H9 (cell line): ENCODE data around the gene CFAP299. TPM values are rescaled to one million over a fixed set of nuclear protein-coding genes. Genes with fewer than 3 reads are reported as not detected.

Source experiments
- DNase-seq: peaks from one replicate; pipeline ENCODE4 v3.0.0-alpha.2; 2017
- H2AFZ ChIP-seq: one replicate; pipeline ENCODE4 v1.6.1; 2013; ENCODE audit warnings: mild to moderate bottlenecking, low read length, control low read depth, moderate library complexity
- H2AK5ac ChIP-seq: 2 replicates; pipeline ENCODE4 v1.6.1; 2013; ENCODE audit warnings: low read length, control low read depth, mixed read lengths; ENCODE audit not compliant: insufficient read length
- H2BK120ac ChIP-seq: one replicate; pipeline ENCODE4 v1.6.1; 2013; ENCODE audit warnings: low read depth, mild to moderate bottlenecking, low read length, control low read depth, inconsistent platforms; ENCODE audit not compliant: poor library complexity, severe bottlenecking
- H2BK12ac ChIP-seq: 2 replicates; pipeline ENCODE4 v1.6.1; 2013; ENCODE audit warnings: low read length, control low read depth, mixed read lengths, low read depth; ENCODE audit not compliant: insufficient read length
- H2BK15ac ChIP-seq: 2 replicates; pipeline ENCODE4 v1.6.1; 2013; ENCODE audit warnings: low read depth, low read length, control low read depth
- H2BK20ac ChIP-seq: one replicate; pipeline ENCODE4 v1.6.1; 2013; ENCODE audit warnings: low read depth, mild to moderate bottlenecking, low read length, control low read depth, inconsistent platforms; ENCODE audit not compliant: poor library complexity, severe bottlenecking
- H2BK5ac ChIP-seq: 2 replicates; pipeline ENCODE4 v1.6.1; 2013; ENCODE audit warnings: low read length, control low read depth, mixed read lengths; ENCODE audit not compliant: insufficient read length
- H3K14ac ChIP-seq: 2 replicates; pipeline ENCODE4 v1.6.1; 2013; ENCODE audit warnings: low read length, control low read depth; ENCODE audit not compliant: insufficient read depth
- H3K18ac ChIP-seq: 2 replicates; pipeline ENCODE4 v1.6.1; 2013; ENCODE audit warnings: low read depth, mild to moderate bottlenecking, mixed read lengths, low read length, control low read depth; ENCODE audit not compliant: insufficient read length
- H3K23ac ChIP-seq: 2 replicates; pipeline ENCODE4 v1.6.1; 2013; ENCODE audit warnings: low read length, control low read depth, mixed read lengths, low read depth; ENCODE audit not compliant: insufficient read length
- H3K23me2 ChIP-seq: 2 replicates; pipeline ENCODE4 v1.6.1; 2013; ENCODE audit warnings: low read depth, mild to moderate bottlenecking, mixed read lengths, low read length, control low read depth; ENCODE audit not compliant: insufficient read length, poor library complexity, severe bottlenecking
- H3K27ac ChIP-seq: 2 replicates; pipeline ENCODE4 v1.5.1; 2013; ENCODE audit warnings: low read length, control low read depth, mixed read lengths, low read depth; ENCODE audit not compliant: insufficient read length
- H3K27me3 ChIP-seq: 2 replicates; pipeline ENCODE4 v1.6.1; 2013; ENCODE audit warnings: low read length, control low read depth, inconsistent platforms; ENCODE audit not compliant: insufficient read depth
- H3K4ac ChIP-seq: 2 replicates; pipeline ENCODE4 v1.6.1; 2013; ENCODE audit warnings: low read depth, mild to moderate bottlenecking, control low read depth, inconsistent platforms, low read length, moderate library complexity
- H3K4me1 ChIP-seq: 2 replicates; pipeline ENCODE4 v1.6.1; 2013; ENCODE audit warnings: low read length, control low read depth, inconsistent platforms; ENCODE audit not compliant: insufficient read depth
- H3K4me2 ChIP-seq: 2 replicates; pipeline ENCODE4 v1.6.1; 2013; ENCODE audit warnings: low read length, control low read depth, mixed read lengths; ENCODE audit not compliant: insufficient read length, insufficient read depth
- H3K56ac ChIP-seq: 2 replicates; pipeline ENCODE4 v1.6.1; 2013; ENCODE audit warnings: low read depth, mild to moderate bottlenecking, mixed read lengths, low read length, control low read depth; ENCODE audit not compliant: insufficient read length
- H3K79me1 ChIP-seq: 2 replicates; pipeline ENCODE4 v1.6.1; 2013; ENCODE audit warnings: low read depth, mild to moderate bottlenecking, moderate library complexity, low read length, control low read depth, inconsistent platforms; ENCODE audit not compliant: insufficient read depth, poor library complexity, severe bottlenecking
- H3K79me2 ChIP-seq: 2 replicates; pipeline ENCODE4 v1.6.1; 2013; ENCODE audit warnings: low read length, control low read depth, inconsistent platforms; ENCODE audit not compliant: insufficient read depth
- H3K9ac ChIP-seq: 2 replicates; pipeline ENCODE4 v1.6.1; 2013; ENCODE audit warnings: low read length, control low read depth, mixed read lengths; ENCODE audit not compliant: insufficient read length; ENCODE audit errors: extremely low read depth
- H3K9me3 ChIP-seq: one replicate; pipeline ENCODE4 v1.6.1; 2013; ENCODE audit warnings: low read depth, low read length, inconsistent platforms; ENCODE audit not compliant: control insufficient read depth
- H3T11ph ChIP-seq: one replicate; pipeline ENCODE4 v1.6.1; 2013; ENCODE audit warnings: mild to moderate bottlenecking, low read length, control low read depth, inconsistent platforms
- H4K20me1 ChIP-seq: one replicate; pipeline ENCODE4 v1.6.1; 2013; ENCODE audit not compliant: control insufficient read depth, insufficient read length, insufficient read depth
- H4K5ac ChIP-seq: 2 replicates; pipeline ENCODE4 v1.6.1; 2013; ENCODE audit warnings: low read depth, mild to moderate bottlenecking, mixed read lengths, low read length, control low read depth; ENCODE audit not compliant: insufficient read length
- H4K8ac ChIP-seq: replicated peaks from 2 replicates; pipeline ENCODE4 v1.6.1; 2013; ENCODE audit warnings: low read length, control low read depth, mixed read lengths, low read depth; ENCODE audit not compliant: insufficient read length
- H4K91ac ChIP-seq: 2 replicates; pipeline ENCODE4 v1.6.1; 2013; ENCODE audit warnings: low read depth, mild to moderate bottlenecking, moderate library complexity, mixed read lengths, low read length, control low read depth; ENCODE audit not compliant: insufficient read length
- H3K27ac Mint-ChIP-seq, 3 experiments: 2 replicates in 2 of 3; 3 replicates in 1 of 3; pipeline ENCODE4 v1.8.0; 2020 to 2021; ENCODE audit warnings: mixed read lengths in 3 of 3, mild to moderate bottlenecking in 1 of 3, moderate library complexity in 1 of 3
- H3K27me3 Mint-ChIP-seq: 2 replicates; pipeline ENCODE4 v1.8.0; 2021; ENCODE audit warnings: low read depth, mild to moderate bottlenecking, moderate library complexity, mixed read lengths
- H3K36me3 Mint-ChIP-seq, 3 experiments: 2 replicates in 2 of 3; 3 replicates in 1 of 3; pipeline ENCODE4 v1.8.0; 2020 to 2021; ENCODE audit warnings: low read depth in 3 of 3, mixed read lengths in 3 of 3; ENCODE audit not compliant: insufficient read depth in 1 of 3
- H3K4me1 Mint-ChIP-seq, 2 experiments: 2 replicates each; pipeline ENCODE4 v1.8.0; 2020; ENCODE audit warnings: mixed read lengths in 2 of 2
- H3K4me3 Mint-ChIP-seq, 2 experiments: 2 replicates in 1 of 2; 3 replicates in 1 of 2; pipeline ENCODE4 v1.8.0; 2020 to 2021; ENCODE audit warnings: mild to moderate bottlenecking in 2 of 2, mixed read lengths in 2 of 2, moderate library complexity in 1 of 2
- H3K9me3 Mint-ChIP-seq, 2 experiments: 2 replicates in 1 of 2; 3 replicates in 1 of 2; pipeline ENCODE4 v1.8.0; 2020; ENCODE audit warnings: mild to moderate bottlenecking in 2 of 2, mixed read lengths in 2 of 2, moderate library complexity in 1 of 2
- WGBS: extraction: QIAGEN DNeasy Blood & Tissue Kit; methylation state at CpG from one replicate; pipeline ENCODE4 v1.1.7; 2013; ENCODE audit warnings: missing lambda C conversion rate, low lambda C conversion rate, mixed read lengths; ENCODE audit not compliant: insufficient read length; ENCODE audit errors: extremely low coverage; 5-methylcytosine and 5-hydroxymethylcytosine counted together
- total RNA-seq: library from RNA; stranded (reverse); gene quantifications from 2 replicates; pipeline ENCODE4 v1.2.1, GENCODE V29; 2021
- TF ChIP-seq, protein P1 (sequence below): fragments of 200-600 bp; sonication (generic); conservative IDR thresholded peaks from 3 replicates; pipeline ENCODE4 v1.8.0; 2021; ENCODE audit warnings: antibody characterized with exemption, mild to moderate bottlenecking

CFAP299 gene
- total RNA-seq, 1 experiment from 2014 or later, result not detected

DNA sequence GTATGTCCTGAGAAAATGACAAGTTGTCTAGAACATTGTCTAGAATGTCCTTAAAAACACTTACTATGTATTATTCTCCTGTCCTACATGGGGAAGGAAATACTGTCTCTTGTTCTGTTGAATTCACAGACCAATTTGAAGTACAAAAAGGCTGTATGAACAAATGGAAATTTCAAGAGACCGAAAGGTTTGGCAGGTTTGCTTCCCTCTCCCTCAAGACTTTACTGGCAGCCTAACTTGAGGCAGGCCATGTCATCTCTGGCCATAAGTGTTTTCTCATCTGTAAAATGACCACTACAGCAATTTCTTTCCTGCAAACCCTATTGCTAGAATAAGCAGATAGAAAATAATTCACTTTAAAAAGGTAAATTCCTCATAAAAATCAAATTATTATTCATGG, 503.8 kb downstream of the CFAP299 start:
- Histone ChIP-seq H2BK20ac (no peak overlapping the region), H2BK15ac (no peak overlapping the region), H4K20me1 (no peaks in the 10 kb centered on the region), H2AFZ (no peak overlapping the region), H3K27ac (no peak overlapping the region), H3K4me1 (no peaks in the 10 kb centered on the region), H3K23me2 (no peaks in the 10 kb centered on the region), H2AK5ac (no peak overlapping the region), H3K14ac (no peak overlapping the region), H3K9me3 (no peaks in the 10 kb centered on the region), H2BK5ac (no peak overlapping the region), H4K91ac (no peak overlapping the region), H3T11ph (no peak overlapping the region), H3K79me2 (no peaks in the 10 kb centered on the region), H3K79me1 (no peaks in the 10 kb centered on the region), H3K18ac (no peak overlapping the region), H3K4me2 (no peak overlapping the region), H2BK12ac (no peak overlapping the region), H4K8ac (no peak overlapping the region), H2BK120ac (no peak overlapping the region), H3K56ac (no peak overlapping the region), H3K27me3 (no peaks in the 10 kb centered on the region), H3K4ac (no peak overlapping the region), H3K23ac (no peak overlapping the region), H4K5ac (no peak overlapping the region), H3K9ac (no peak overlapping the region)
- H3K36me3 Mint-ChIP-seq, result no peaks in the 10 kb centered on the region; a peak in 1 of 7 replicates
- no peaks in the 10 kb centered on the region for H3K27me3 Mint-ChIP-seq
- no peak for DNase-seq
- TF ChIP-seq, protein P1, sequence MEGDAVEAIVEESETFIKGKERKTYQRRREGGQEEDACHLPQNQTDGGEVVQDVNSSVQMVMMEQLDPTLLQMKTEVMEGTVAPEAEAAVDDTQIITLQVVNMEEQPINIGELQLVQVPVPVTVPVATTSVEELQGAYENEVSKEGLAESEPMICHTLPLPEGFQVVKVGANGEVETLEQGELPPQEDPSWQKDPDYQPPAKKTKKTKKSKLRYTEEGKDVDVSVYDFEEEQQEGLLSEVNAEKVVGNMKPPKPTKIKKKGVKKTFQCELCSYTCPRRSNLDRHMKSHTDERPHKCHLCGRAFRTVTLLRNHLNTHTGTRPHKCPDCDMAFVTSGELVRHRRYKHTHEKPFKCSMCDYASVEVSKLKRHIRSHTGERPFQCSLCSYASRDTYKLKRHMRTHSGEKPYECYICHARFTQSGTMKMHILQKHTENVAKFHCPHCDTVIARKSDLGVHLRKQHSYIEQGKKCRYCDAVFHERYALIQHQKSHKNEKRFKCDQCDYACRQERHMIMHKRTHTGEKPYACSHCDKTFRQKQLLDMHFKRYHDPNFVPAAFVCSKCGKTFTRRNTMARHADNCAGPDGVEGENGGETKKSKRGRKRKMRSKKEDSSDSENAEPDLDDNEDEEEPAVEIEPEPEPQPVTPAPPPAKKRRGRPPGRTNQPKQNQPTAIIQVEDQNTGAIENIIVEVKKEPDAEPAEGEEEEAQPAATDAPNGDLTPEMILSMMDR, result no peak
- H3K4me3 Mint-ChIP-seq, result no peak overlapping the region
- no peaks in the 10 kb centered on the region for H3K4me1 Mint-ChIP-seq
- H3K9me3 Mint-ChIP-seq, result no peaks in the 10 kb centered on the region; a peak in 1 of 5 replicates
- WGBS, result no CpG with 5 or more reads among the region's 1 CpG
- H3K27ac Mint-ChIP-seq, result no peak overlapping the region
